Fibroblast of skin of back (primary cell): ENCODE measurements around the gene ERBB3.
A peak's percentile ranks its signal among the peaks of the same experiment; 100 is the strongest.

Source experiments
- DNase-seq: peaks from one replicate; pipeline ENCODE4 v3.0.0-alpha.2; 2013

ERBB3 gene

DNA sequence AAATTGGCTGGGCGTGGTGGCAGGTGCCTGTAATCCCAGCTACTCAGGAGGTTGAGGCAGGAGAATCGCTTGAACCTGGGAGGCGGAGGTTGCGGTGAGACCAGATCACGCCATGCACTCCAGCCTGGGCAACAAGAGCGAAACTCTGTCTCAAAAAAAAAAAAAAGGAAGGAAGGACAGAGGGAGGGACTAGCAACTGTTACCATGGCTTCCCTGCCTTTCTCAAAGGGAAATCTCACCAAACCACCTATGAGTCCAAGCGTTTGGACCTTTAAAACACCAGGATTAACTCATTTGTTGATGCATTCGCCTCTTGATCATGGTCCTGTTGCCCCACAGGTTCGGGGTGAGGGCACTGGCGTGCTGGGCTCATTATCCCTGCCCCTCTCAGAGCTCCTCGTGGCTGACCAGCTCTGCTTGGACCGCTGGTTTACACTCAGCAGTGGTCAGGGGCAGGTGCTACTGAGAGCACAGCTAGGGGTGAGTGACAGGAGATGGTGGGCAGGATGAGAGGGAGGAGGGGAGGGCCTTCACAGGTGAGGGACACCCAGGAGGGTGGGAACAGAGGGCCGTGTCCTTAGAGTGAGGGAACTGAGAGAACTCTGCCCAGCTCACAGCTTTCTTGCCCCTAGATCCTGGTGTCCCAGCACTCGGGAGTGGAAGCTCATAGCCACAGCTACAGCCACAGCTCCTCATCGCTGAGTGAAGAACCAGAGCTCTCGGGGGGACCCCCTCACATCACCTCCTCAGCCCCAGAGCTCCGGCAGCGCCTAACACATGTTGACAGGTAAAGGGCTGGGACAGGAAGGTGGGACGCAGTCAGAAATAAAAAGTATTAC lies 62.2 kb downstream of the ERBB3 start:
- no peak for DNase-seq

DNA sequence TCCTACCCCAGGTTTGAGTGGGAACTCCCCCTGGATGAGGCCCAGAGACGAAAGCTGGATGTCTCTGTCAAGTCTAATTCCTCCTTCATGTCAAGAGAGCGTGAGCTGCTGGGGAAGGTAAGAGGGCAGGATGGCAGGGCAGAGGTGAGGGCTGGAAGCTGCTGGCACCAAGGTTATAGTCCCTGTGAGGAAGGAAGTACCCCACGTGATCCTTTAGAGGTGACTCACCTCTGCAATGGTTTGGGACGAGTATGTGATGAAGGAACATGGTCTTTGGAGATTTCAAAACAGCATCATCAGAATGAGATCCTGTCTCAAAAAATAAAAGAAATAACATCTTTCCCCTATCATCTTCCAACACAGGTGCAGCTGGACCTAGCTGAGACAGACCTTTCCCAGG lies 63.3 kb downstream of the ERBB3 start:
- no peak for DNase-seq

DNA sequence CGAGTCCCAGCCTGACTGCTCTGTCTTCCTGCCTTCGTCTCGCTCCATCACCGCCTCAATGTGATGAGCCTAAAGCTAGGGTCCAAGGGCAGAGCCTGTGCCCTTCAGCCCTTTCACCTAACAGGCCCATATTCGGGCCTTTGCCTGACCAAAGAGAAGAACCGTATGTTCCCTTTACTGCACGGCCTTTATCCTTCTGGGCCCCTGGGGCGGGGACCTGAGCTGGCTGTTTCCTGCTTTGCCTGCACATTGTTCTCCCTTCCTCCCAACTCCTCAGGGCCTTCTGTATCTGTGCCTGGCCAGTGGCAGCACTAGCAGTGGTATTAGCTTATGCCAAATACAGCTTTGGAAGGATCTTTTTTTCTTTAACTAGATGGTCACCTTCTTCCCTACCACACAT lies 63.9 kb downstream of the ERBB3 start:
- DNase-seq: no peak

DNA sequence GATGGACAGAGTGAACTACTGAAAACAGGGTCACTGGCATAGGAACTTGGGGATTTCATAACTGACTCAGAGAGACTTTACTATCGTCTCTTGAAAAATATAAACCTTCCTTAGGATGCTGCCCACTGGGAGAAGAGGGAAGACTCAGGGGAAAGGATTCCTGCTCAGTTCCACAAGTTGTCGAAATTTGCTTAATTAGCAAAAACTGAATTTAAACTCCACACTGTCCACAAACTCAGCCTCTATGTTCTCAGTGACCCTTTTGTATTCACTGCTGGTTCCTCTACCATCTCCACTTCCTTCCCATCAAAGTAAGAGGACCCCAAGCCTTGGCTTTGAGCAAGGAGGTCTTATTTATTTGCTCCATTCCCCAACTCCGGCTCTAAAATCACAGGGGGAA lies 65.3 kb downstream of the ERBB3 start:
- no peak for DNase-seq

DNA sequence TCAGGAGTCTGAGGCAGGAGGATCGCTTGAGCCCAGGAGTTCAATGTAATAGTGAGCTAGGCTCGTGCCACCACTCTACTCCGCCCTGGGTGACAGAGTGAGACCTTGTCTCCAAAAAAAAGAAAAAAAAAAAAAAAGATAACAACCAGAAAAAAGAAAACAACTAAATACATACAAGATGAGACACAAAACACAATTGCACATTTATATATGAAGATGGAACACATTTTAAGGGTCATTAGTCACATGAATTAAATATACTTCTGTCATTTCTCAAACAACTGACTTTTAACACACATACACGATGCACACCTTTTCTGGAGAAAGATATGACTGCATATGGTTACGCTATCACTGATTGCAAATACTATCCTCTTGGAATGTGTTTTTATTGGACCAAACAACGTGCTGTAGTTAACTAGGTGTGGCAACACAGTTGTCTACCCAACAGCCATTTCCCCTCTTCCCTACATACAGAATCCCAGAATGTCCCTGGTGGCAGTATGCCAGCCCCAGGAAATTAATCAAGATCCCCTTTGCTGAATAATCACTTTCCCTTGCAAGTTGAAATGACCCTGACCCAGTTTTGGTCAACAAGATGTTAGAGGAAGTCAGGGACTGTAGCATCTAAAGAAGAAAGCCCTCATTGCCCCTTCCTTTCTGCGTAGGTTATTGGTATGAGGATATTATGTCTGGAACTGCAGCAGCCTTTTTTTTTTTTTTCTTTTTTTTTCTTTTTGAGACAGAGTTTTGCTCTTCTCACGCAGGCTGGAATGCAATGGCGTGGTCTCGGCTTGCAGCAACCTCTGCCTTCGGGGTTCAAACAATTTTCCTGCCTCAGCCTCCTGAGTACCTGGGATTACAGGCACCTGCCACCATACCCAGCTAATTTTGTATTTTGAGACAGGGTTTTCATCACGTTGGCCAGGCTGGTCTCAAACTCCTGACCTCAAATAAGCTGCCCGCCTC lies 66.8 kb downstream of the ERBB3 start:
- DNase-seq: peak; percentile 11

DNA sequence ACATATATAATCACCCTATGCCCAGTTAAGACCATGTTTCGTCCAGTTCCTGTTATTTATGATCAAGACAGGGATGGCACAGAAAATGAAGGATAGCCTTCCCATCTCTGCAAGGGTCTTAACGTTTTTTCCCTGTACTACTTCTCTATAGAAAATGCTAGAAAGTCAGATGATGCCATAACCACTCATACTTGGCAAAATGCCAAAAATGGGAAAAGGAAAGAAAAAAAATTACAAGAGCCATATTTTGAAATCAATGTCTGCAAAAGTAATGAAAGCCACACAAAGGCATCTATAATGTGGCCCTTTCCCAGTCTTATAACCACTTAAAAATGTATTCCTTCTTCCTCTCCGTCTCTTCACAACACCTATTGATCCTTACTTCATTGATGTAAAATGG lies 70.6 kb downstream of the ERBB3 start:
- peak; percentile 38 for DNase-seq

DNA sequence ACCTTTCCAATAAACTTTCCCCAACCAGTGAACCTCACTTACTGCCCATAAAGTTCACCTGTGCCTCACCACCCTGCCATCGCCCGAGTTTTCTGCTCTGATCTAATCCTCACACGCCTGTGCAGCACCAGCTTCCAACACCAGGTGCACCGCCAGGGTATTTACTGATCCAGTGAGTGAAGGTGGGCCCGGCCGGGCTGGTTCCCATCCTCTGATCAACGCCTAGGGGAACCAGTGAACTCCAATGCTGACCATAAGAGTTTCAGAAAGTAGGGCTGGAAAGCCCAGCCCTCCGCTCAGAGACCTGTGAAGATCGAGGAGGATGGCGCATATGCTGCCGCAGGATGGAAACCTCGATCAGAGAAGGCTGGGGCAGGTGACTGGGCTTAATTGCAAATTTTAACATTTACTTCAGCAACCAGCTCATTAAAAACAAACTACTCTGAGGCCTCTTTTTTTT lies 71.7 kb downstream of the ERBB3 start:
- peak; percentile 15 for DNase-seq

DNA sequence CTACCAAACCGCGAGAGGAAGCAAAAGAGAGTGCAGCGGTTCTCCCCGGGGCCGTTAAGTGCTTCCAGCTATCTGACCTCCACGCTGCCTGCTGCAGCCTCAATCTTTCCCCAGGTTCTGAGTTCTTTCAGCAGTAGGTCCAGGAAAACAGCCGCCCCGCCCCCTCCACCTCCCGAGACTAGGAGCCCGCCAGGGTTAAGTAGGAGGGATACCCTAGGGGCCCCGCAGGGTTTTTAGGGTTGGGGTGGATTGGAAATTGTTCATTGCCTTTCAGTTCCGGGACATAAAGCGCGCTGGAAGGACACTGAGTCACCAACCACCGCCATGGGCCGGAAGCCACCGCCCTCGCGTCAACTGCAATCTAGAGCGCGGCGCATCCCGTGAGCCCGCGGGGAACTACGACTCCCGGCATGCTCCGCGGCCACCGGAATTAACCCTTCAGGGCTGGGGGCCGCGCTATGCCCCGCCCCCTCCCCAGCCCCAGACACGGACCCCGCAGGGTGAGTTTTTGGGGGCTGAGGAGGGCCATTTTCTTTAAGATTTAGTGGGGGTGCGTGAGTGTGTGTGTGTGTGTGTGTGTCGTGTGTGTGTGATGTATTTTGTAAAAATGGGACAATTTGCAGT lies 72.3 kb downstream of the ERBB3 start, which contains the start of gene MYL6B:
TSS of gene MYL6B (plus strand) at position 456 of the 624 bp plus-strand sequence. CDS start 1,332 bp downstream, outside the sequence.
- DNase-seq: peak; percentile 93
